Mucosa of rectum (tissue), 2 donors: Measurements from ENCODE around the gene ERBB3.
A peak's percentile ranks its signal among the peaks of the same experiment; 100 is the strongest.

Experiments used
- H3K27ac ChIP-seq, 2 donors: one replicate each; pipeline ENCODE4 v1.7.0; 2013; ENCODE audit warnings: inconsistent platforms in 2 of 2, low read depth in 2 of 2, low read length in 2 of 2
- H3K27me3 ChIP-seq, 2 donors: one replicate each; pipeline ENCODE4 v1.7.0; 2013; ENCODE audit warnings: low read length in 2 of 2; ENCODE audit not compliant: control insufficient read depth in 2 of 2, insufficient read depth in 2 of 2
- H3K36me3 ChIP-seq, 2 donors: one replicate each; pipeline ENCODE4 v1.7.0; 2013; ENCODE audit warnings: low read length in 2 of 2; ENCODE audit not compliant: control insufficient read depth in 2 of 2, insufficient read depth in 2 of 2
- H3K4me1 ChIP-seq, 2 donors: one replicate each; pipeline ENCODE4 v1.7.0; 2013; ENCODE audit warnings: low read length in 2 of 2, mild to moderate bottlenecking in 1 of 2; ENCODE audit not compliant: control insufficient read depth in 2 of 2, insufficient read depth in 2 of 2
- H3K4me3 ChIP-seq, 2 donors: one replicate each; pipeline ENCODE4 v1.7.0; 2013; ENCODE audit warnings: low read length in 2 of 2
- H3K9ac ChIP-seq, 2 donors: one replicate each; pipeline ENCODE4 v1.7.0; 2013; ENCODE audit warnings: low read length in 2 of 2, low read depth in 1 of 2, mild to moderate bottlenecking in 1 of 2
- H3K9me3 ChIP-seq, 2 donors: one replicate each; pipeline ENCODE4 v1.7.0; 2013; ENCODE audit warnings: low read length in 2 of 2; ENCODE audit not compliant: control insufficient read depth in 2 of 2
- donor health status: healthy.
- donor health status: Normal muscosa, but diverticular disease.

Gene ERBB3

DNA sequence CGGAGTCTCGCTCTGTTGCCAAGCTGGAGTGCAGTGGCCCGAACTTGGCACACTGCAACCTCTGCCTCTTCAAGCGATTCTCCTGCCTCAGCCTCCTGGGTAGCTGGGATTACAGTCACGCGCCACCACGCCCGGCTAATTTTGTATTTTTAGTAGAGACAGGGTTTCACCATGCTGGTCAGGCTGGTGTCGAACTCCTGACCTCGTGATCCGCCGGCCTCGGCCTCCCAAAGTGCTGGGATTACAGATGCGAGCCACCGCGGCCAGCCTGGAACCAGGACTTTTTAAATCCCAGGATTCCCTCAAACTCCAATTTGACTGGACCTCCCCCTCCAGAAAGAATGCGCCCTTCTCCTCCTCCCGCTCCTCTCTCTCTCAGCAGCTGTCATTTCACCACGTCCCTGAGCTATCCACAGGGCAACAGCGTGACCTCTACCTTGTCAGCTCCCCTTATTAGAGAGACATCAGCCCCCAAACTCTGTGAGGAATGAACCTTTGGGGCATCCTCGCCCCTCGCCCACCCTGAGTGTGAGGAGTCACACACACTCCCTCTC is 50.1 kb downstream of the ERBB3 start:
- no peaks in the 10 kb centered on the region for H3K27me3 ChIP-seq
- H3K9me3 ChIP-seq = no peaks in the 10 kb centered on the region
- peak overlapping the region in 1 of 2 donors; percentile 93 for H3K27ac ChIP-seq
- H3K4me1 ChIP-seq = peaks cover 27 to 34% of the 10 kb centered on the region in 2 donors
- peaks cover 34 to 42% of the 10 kb centered on the region in 2 donors for H3K36me3 ChIP-seq
- peak overlapping the region in 1 of 2 donors; percentile 97 for H3K4me3 ChIP-seq
- peak overlapping the region; percentile 96 to 98 for H3K9ac ChIP-seq

DNA sequence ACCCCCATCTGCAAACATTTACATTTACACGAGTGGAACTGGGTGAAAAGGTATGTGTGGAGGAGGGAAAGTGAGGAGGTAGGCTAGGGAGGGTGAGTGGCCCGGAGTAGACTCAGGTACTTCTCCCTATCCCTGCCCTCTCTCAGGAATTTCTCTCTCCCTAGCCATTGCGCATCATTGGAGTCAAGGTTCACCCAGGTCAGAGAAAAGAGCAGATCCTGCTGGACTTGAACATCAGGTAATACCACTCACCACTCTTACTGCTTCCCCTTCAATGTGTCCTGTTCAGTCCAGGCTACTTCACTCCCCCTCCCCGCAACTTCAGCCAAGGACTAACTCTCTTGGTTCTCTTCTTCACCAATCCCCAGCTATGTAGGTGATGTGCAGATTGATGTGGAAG is 50.9 kb downstream of the ERBB3 start:
- no peaks in the 10 kb centered on the region for H3K27me3 ChIP-seq
- no peak overlapping the region for H3K27ac ChIP-seq
- peaks cover 26 to 29% of the 10 kb centered on the region in 2 donors for H3K4me1 ChIP-seq
- H3K9ac ChIP-seq = no peak overlapping the region
- peaks cover 34 to 45% of the 10 kb centered on the region in 2 donors for H3K36me3 ChIP-seq
- no peak overlapping the region for H3K4me3 ChIP-seq
- H3K9me3 ChIP-seq = no peaks in the 10 kb centered on the region

DNA sequence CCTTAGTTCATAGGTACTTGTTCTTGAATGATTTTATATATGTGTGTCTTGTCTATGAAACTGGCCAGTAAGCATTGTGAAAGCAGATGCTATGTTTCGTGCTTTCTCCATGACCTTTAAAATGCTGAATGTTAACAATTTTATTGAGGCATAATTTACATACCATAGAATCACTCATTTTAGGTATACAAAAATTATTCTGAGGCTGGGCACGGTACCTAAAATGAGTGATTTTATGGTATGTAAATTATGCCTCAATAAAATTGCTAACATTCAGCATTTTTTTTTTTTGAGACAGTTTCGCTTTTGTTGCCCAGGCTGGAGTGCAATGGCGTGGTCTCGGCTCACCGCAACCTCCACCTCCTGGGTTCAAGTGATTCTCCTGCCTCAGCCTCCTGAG is 54.9 kb downstream of the ERBB3 start:
- no peak overlapping the region for H3K27ac ChIP-seq
- no peak overlapping the region for H3K9ac ChIP-seq
- H3K4me3 ChIP-seq = no peak overlapping the region
- H3K27me3 ChIP-seq = no peaks in the 10 kb centered on the region
- peaks cover 53 to 72% of the 10 kb centered on the region in 2 donors for H3K36me3 ChIP-seq
- H3K4me1 ChIP-seq = peaks cover 0 to 3% of the 10 kb centered on the region in 2 donors
- H3K9me3 ChIP-seq = no peaks in the 10 kb centered on the region

DNA sequence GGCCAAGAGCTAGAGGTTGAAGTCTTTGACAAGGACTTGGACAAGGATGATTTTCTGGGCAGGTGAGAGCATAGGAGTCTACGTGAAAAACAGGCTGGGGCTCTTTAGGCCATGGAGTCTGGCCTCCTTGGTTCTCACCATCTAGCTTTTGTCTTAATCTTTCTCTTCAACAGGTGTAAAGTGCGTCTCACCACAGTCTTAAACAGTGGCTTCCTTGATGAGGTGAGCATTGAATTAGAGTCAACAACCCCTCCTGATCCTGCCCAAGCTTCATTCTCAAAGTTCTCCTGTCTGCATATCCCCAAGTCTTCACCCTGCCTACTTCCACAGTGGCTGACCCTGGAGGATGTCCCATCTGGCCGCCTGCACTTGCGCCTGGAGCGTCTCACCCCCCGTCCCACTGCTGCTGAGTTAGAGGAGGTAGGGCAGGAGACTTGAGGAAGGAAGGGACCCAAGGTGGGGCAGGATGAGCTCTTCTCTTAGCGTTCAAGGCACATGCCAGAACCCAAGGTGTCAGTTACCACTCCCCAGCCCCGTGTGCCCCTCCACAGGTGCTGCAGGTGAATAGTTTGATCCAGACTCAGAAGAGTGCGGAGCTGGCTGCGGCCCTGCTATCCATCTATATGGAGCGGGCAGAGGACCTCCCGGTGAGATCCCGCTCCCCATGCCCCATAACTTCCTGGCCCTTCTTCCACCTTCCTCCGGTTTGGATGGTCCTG is 58.0 kb downstream of the ERBB3 start:
- peaks cover 2% of the 10 kb centered on the region in 2 donors for H3K4me1 ChIP-seq
- no peak overlapping the region for H3K9ac ChIP-seq
- peaks cover 42 to 63% of the 10 kb centered on the region in 2 donors for H3K36me3 ChIP-seq
- no peak overlapping the region for H3K27ac ChIP-seq
- no peaks in the 10 kb centered on the region for H3K9me3 ChIP-seq
- H3K27me3 ChIP-seq = no peaks in the 10 kb centered on the region
- H3K4me3 ChIP-seq = no peak overlapping the region

DNA sequence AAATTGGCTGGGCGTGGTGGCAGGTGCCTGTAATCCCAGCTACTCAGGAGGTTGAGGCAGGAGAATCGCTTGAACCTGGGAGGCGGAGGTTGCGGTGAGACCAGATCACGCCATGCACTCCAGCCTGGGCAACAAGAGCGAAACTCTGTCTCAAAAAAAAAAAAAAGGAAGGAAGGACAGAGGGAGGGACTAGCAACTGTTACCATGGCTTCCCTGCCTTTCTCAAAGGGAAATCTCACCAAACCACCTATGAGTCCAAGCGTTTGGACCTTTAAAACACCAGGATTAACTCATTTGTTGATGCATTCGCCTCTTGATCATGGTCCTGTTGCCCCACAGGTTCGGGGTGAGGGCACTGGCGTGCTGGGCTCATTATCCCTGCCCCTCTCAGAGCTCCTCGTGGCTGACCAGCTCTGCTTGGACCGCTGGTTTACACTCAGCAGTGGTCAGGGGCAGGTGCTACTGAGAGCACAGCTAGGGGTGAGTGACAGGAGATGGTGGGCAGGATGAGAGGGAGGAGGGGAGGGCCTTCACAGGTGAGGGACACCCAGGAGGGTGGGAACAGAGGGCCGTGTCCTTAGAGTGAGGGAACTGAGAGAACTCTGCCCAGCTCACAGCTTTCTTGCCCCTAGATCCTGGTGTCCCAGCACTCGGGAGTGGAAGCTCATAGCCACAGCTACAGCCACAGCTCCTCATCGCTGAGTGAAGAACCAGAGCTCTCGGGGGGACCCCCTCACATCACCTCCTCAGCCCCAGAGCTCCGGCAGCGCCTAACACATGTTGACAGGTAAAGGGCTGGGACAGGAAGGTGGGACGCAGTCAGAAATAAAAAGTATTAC is 62.2 kb downstream of the ERBB3 start:
- Histone ChIP-seq H3K9ac (no peak overlapping the region), H3K9me3 (no peaks in the 10 kb centered on the region), H3K27me3 (no peaks in the 10 kb centered on the region), H3K4me3 (no peak overlapping the region), H3K36me3 (peaks cover 45 to 60% of the 10 kb centered on the region in 2 donors), H3K27ac (no peak overlapping the region), H3K4me1 (peaks cover 13 to 23% of the 10 kb centered on the region in 2 donors)

DNA sequence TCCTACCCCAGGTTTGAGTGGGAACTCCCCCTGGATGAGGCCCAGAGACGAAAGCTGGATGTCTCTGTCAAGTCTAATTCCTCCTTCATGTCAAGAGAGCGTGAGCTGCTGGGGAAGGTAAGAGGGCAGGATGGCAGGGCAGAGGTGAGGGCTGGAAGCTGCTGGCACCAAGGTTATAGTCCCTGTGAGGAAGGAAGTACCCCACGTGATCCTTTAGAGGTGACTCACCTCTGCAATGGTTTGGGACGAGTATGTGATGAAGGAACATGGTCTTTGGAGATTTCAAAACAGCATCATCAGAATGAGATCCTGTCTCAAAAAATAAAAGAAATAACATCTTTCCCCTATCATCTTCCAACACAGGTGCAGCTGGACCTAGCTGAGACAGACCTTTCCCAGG is 63.3 kb downstream of the ERBB3 start:
- H3K27ac ChIP-seq = peak overlapping the region; percentile 52 to 69
- no peak overlapping the region for H3K4me3 ChIP-seq
- H3K27me3 ChIP-seq = no peaks in the 10 kb centered on the region
- no peaks in the 10 kb centered on the region for H3K9me3 ChIP-seq
- H3K9ac ChIP-seq = no peak overlapping the region
- peaks cover 13 to 24% of the 10 kb centered on the region in 2 donors for H3K4me1 ChIP-seq
- H3K36me3 ChIP-seq = peaks cover 35 to 49% of the 10 kb centered on the region in 2 donors

DNA sequence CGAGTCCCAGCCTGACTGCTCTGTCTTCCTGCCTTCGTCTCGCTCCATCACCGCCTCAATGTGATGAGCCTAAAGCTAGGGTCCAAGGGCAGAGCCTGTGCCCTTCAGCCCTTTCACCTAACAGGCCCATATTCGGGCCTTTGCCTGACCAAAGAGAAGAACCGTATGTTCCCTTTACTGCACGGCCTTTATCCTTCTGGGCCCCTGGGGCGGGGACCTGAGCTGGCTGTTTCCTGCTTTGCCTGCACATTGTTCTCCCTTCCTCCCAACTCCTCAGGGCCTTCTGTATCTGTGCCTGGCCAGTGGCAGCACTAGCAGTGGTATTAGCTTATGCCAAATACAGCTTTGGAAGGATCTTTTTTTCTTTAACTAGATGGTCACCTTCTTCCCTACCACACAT is 63.9 kb downstream of the ERBB3 start:
- Histone ChIP-seq H3K4me3 (no peak overlapping the region), H3K27ac (peak overlapping the region; percentile 63 to 69), H3K9me3 (no peaks in the 10 kb centered on the region), H3K9ac (peak overlapping the region in 1 of 2 donors; percentile 15), H3K36me3 (peaks cover 29 to 43% of the 10 kb centered on the region in 2 donors), H3K4me1 (peaks cover 13 to 24% of the 10 kb centered on the region in 2 donors), H3K27me3 (no peaks in the 10 kb centered on the region)

DNA sequence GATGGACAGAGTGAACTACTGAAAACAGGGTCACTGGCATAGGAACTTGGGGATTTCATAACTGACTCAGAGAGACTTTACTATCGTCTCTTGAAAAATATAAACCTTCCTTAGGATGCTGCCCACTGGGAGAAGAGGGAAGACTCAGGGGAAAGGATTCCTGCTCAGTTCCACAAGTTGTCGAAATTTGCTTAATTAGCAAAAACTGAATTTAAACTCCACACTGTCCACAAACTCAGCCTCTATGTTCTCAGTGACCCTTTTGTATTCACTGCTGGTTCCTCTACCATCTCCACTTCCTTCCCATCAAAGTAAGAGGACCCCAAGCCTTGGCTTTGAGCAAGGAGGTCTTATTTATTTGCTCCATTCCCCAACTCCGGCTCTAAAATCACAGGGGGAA is 65.3 kb downstream of the ERBB3 start:
- no peak overlapping the region for H3K9ac ChIP-seq
- H3K4me3 ChIP-seq = no peak overlapping the region
- no peak overlapping the region for H3K27ac ChIP-seq
- no peaks in the 10 kb centered on the region for H3K27me3 ChIP-seq
- peaks cover 13 to 24% of the 10 kb centered on the region in 2 donors for H3K4me1 ChIP-seq
- no peaks in the 10 kb centered on the region for H3K9me3 ChIP-seq
- H3K36me3 ChIP-seq = peaks cover 29 to 39% of the 10 kb centered on the region in 2 donors

DNA sequence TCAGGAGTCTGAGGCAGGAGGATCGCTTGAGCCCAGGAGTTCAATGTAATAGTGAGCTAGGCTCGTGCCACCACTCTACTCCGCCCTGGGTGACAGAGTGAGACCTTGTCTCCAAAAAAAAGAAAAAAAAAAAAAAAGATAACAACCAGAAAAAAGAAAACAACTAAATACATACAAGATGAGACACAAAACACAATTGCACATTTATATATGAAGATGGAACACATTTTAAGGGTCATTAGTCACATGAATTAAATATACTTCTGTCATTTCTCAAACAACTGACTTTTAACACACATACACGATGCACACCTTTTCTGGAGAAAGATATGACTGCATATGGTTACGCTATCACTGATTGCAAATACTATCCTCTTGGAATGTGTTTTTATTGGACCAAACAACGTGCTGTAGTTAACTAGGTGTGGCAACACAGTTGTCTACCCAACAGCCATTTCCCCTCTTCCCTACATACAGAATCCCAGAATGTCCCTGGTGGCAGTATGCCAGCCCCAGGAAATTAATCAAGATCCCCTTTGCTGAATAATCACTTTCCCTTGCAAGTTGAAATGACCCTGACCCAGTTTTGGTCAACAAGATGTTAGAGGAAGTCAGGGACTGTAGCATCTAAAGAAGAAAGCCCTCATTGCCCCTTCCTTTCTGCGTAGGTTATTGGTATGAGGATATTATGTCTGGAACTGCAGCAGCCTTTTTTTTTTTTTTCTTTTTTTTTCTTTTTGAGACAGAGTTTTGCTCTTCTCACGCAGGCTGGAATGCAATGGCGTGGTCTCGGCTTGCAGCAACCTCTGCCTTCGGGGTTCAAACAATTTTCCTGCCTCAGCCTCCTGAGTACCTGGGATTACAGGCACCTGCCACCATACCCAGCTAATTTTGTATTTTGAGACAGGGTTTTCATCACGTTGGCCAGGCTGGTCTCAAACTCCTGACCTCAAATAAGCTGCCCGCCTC is 66.8 kb downstream of the ERBB3 start:
- Histone ChIP-seq H3K9ac (peak overlapping the region in 1 of 2 donors; percentile 26), H3K4me3 (no peak overlapping the region), H3K36me3 (peaks cover 29 to 34% of the 10 kb centered on the region in 2 donors), H3K27me3 (no peaks in the 10 kb centered on the region), H3K9me3 (no peaks in the 10 kb centered on the region), H3K4me1 (peaks cover 18 to 31% of the 10 kb centered on the region in 2 donors), H3K27ac (peak overlapping the region; percentile 48 to 71)
